Sigmoid colon (tissue), 7 donors: ENCODE measurements around the gene METTL18. TPM values are rescaled to one million over a fixed set of nuclear protein-coding genes. Genes with fewer than 3 reads are reported as not detected.

ENCODE experiments used
- DNase-seq: peaks from one replicate; pipeline ENCODE4 v3.0.0-alpha.2; 2019
- H3K27ac ChIP-seq, 4 donors: fragments of 200-600 bp; sonication (generic); one replicate each; pipeline ENCODE4 v1.5.1; 2016 to 2019; ENCODE audit warnings: mild to moderate bottlenecking in 1 of 4
- H3K27me3 ChIP-seq, 3 donors: fragments of 200-600 bp; sonication (generic); one replicate each; pipeline ENCODE4 v1.5.1; 2019; ENCODE audit warnings: mild to moderate bottlenecking in 1 of 3
- H3K36me3 ChIP-seq, 4 donors: fragments of 200-600 bp; sonication (generic); one replicate each; pipeline ENCODE4 v1.5.1; 2016 to 2019
- H3K4me1 ChIP-seq, 4 donors: fragments of 200-600 bp; sonication (generic); one replicate each; pipeline ENCODE4 v1.5.1; 2017 to 2019
- H3K4me3 ChIP-seq, 4 donors: fragments of 200-600 bp; sonication (generic); one replicate each; pipeline ENCODE4 v1.5.1; 2017 to 2019; ENCODE audit warnings: mild to moderate bottlenecking in 2 of 4, moderate library complexity in 1 of 4
- H3K9me3 ChIP-seq, 4 donors: fragments of 200-600 bp in 3 of 4; sonication (generic) in 3 of 4; one replicate each; pipeline versions ENCODE4 v1.5.1 to v1.6.1; 2013 to 2019
- EP300 ChIP-seq, 4 donors: sonication (generic); formaldehyde crosslinking; IDR thresholded peaks; one replicate each; pipeline ENCODE4 v1.6.1; 2017; ENCODE audit warnings: antibody characterized with exemption in 4 of 4
- POLR2A ChIP-seq, 2 donors: fragments of 450-650 bp; IDR thresholded peaks; one replicate each; pipeline ENCODE4 v1.6.1; 2016; ENCODE audit warnings: antibody characterized with exemption in 2 of 2, mild to moderate bottlenecking in 2 of 2, moderate library complexity in 2 of 2
- POLR2AphosphoS5 ChIP-seq, 4 donors: sonication (generic); formaldehyde crosslinking; IDR thresholded peaks; one replicate each; pipeline ENCODE4 v1.6.1; 2017; ENCODE audit warnings: antibody characterized with exemption in 4 of 4
- WGBS, 2 donors: extraction: QIAGEN DNeasy Blood & Tissue Kit; methylation state at CpG; one replicate each; pipeline ENCODE4 v1.1.7; 2013; 5-methylcytosine and 5-hydroxymethylcytosine counted together
- intact Hi-C: fragments of 100-400 bp; cut with DNase I; formaldehyde crosslinking; loops from one replicate; pipeline ENCODE4 v1.15.1; 2023
- polyA plus RNA-seq, 3 donors: library from polyadenylated mRNA; stranded (reverse); fragments of 200-250 nt; gene quantifications; one replicate each; pipeline ENCODE4 v1.2.3, GENCODE V29; 2013
- total RNA-seq, 4 donors: library from RNA; depleted of rRNA; stranded (reverse); fragments of >200 nt; gene quantifications; one replicate each; pipeline ENCODE4 v1.1.0, GENCODE V29; 2016
- TF ChIP-seq, protein P1 (sequence below), 4 experiments: fragments of 450-650 bp in 3 of 4; fragments of 200-600 bp in 1 of 4; IDR thresholded peaks; one replicate each; pipeline ENCODE4 v1.5.1; 2016 to 2019; ENCODE audit warnings: antibody characterized with exemption in 4 of 4, mild to moderate bottlenecking in 3 of 4, moderate library complexity in 2 of 4
- donor health status: healthy with polysubstance abuse.
- donor health status: Bipolar disorder and iron deficiency.
- donor health status: healthy.

The METTL18 gene
- total RNA-seq (10 to 100 TPM in 2 of 4 donors, 1 to 10 TPM in 2; 4.9 to 14.5 (median 8.9) TPM), polyA plus RNA-seq (10 to 100 TPM in 1 of 3 donors, 1 to 10 TPM in 2; 7.3 to 10.2 (median 9.2) TPM)

DNA sequence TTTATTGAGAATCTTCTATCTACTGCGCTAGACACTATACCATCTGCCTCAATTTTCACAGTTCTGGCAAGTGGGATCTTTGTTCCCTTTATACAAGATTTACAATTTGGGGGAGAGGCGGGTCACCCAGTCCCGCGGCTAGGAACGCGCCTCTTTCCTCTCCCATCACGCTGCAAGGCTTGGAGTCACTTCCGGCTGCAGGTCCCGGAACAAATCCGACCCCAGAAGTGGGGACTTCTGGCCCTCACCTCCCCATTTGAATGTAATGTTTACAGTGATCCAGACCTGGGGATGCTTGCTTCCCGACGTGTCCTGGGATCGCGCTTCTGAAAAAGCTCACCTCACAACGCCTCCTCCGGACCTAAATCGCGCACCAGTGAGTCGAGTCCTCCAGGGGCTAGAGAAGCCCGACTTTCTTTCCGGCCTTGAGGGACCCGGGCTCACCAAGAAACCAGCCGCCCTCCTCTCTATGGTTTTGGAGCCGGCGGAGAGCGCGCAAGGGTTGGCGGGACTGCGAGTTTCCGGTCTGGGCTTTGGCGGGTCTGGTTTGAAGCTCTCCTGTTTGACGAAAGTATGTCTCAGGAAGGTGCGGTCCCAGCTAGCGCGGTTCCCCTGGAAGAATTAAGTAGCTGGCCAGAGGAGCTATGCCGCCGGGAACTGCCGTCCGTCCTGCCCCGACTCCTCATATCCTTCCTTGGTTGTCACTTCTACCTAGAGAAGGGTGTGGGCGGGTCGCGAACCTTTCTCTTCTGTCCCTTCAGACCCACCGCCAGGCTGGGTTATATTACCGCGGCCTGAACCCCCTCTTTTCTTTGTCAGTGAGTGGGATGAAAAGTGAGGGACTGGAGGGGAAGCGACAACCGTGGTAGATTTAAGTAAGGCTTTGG lies at the start of gene METTL18:
Gene METTL18 (minus strand): TSS at position 378 of the 887 bp plus-strand sequence. CDS start 1,212 bp downstream, outside the sequence.
- H3K4me3 ChIP-seq: peak within 1 kb of the TSS; percentile 61 to 72 (median 67)
- H3K27ac ChIP-seq: peak within 1 kb of the TSS; percentile 83 to 87 (median 86)
- peak; percentile 94 for DNase-seq
- no peaks in the 10 kb centered on the region for H3K9me3 ChIP-seq
- no peaks in the 10 kb centered on the region for H3K27me3 ChIP-seq
- H3K36me3 ChIP-seq: peaks cover 0 to 7% (median 0%) of the 10 kb centered on the region in 4 donors
- peak in 1 of 4 donors; percentile 13 for TF ChIP-seq EP300 (IDR thresholded peaks at IDR 0.05)
- TF ChIP-seq POLR2AphosphoS5 (IDR thresholded peaks at IDR 0.05): peak; percentile 39 to 81 (median 60)
- TF ChIP-seq, protein P1, sequence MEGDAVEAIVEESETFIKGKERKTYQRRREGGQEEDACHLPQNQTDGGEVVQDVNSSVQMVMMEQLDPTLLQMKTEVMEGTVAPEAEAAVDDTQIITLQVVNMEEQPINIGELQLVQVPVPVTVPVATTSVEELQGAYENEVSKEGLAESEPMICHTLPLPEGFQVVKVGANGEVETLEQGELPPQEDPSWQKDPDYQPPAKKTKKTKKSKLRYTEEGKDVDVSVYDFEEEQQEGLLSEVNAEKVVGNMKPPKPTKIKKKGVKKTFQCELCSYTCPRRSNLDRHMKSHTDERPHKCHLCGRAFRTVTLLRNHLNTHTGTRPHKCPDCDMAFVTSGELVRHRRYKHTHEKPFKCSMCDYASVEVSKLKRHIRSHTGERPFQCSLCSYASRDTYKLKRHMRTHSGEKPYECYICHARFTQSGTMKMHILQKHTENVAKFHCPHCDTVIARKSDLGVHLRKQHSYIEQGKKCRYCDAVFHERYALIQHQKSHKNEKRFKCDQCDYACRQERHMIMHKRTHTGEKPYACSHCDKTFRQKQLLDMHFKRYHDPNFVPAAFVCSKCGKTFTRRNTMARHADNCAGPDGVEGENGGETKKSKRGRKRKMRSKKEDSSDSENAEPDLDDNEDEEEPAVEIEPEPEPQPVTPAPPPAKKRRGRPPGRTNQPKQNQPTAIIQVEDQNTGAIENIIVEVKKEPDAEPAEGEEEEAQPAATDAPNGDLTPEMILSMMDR (IDR thresholded peaks at IDR 0.05): no peak
- WGBS, 2 donors: 0% methylated on average over 48 of the region's 48 CpGs
- H3K4me1 ChIP-seq: peaks cover 0 to 17% (median 11%) of the 10 kb centered on the region in 4 donors
- intact Hi-C loops: loop anchor here (5.0 kb wide), 2 partner anchors 98 to 307 kb away; partner anchors contain the start of genes SCYL3 and SLC19A2

DNA sequence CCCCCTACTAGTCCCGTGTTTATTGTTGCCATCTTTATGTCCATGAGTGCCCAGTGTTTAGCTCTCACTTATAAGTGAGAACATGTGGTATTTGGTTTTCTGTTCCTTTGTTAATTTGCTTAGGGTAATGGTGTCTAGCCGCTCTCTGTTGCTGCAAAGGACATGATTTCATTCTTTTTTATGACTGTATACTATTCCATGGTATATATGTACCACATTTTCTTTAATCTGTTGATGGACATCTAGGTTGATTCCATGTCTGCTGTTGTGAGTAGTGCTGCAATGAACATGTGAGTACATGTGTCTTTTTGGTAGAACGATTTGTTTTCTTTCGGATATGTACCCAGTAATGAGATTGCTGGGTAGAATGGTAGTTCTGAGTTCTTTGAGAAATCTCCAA lies 44.2 kb upstream of the METTL18 start:
- WGBS, 2 donors: 98% methylated on average over 4 of the region's 4 CpGs
- H3K9me3 ChIP-seq: no peaks in the 10 kb centered on the region
- no peak overlapping the region for H3K27ac ChIP-seq
- H3K4me3 ChIP-seq: no peak overlapping the region
- no peaks in the 10 kb centered on the region for H3K4me1 ChIP-seq
- intact Hi-C loops: no loop called here
- H3K36me3 ChIP-seq: peaks cover 0 to 10% (median 0%) of the 10 kb centered on the region in 4 donors
- H3K27me3 ChIP-seq: no peaks in the 10 kb centered on the region
- no peak for DNase-seq
- TF ChIP-seq POLR2A (IDR thresholded peaks at IDR 0.05) (no peak), EP300 (IDR thresholded peaks at IDR 0.05) (no peak), POLR2AphosphoS5 (IDR thresholded peaks at IDR 0.05) (no peak)
- TF ChIP-seq, protein P1 (IDR thresholded peaks at IDR 0.05): no peak

GRCh38 chr1:169836198-169836597 lies 41.5 kb upstream of the METTL18 start:
- H3K27me3 ChIP-seq: no peaks in the 10 kb centered on the region
- H3K27ac ChIP-seq: no peak overlapping the region
- peaks cover 0 to 26% (median 0%) of the 10 kb centered on the region in 4 donors for H3K36me3 ChIP-seq
- H3K9me3 ChIP-seq: no peaks in the 10 kb centered on the region
- no peak for DNase-seq
- TF ChIP-seq, protein P1 (IDR thresholded peaks at IDR 0.05): no peak
- TF ChIP-seq POLR2AphosphoS5 (IDR thresholded peaks at IDR 0.05) (no peak), EP300 (IDR thresholded peaks at IDR 0.05) (no peak), POLR2A (IDR thresholded peaks at IDR 0.05) (no peak)
- no peak overlapping the region for H3K4me3 ChIP-seq
- WGBS, 2 donors: 92 to 96% methylated on average over 1 of the region's 1 CpG
- H3K4me1 ChIP-seq: no peaks in the 10 kb centered on the region
- intact Hi-C loops: no loop called here

- no peak overlapping the region for H3K4me3 ChIP-seq
- no peak overlapping the region for H3K27ac ChIP-seq
- 80 to 88% methylated on average over 1 of the region's 1 CpG for WGBS, 2 donors
- H3K36me3 ChIP-seq: peaks cover 0 to 31% (median 0%) of the 10 kb centered on the region in 4 donors
- no peaks in the 10 kb centered on the region for H3K4me1 ChIP-seq
- DNase-seq: no peak
- no peak for TF ChIP-seq POLR2A (IDR thresholded peaks at IDR 0.05)
- no peaks in the 10 kb centered on the region for H3K9me3 ChIP-seq
- H3K27me3 ChIP-seq: no peaks in the 10 kb centered on the region
- intact Hi-C loops: no loop called here
Measured at GRCh38 chr1:169835647-169836046, 40.9 kb upstream of the METTL18 start.

DNA sequence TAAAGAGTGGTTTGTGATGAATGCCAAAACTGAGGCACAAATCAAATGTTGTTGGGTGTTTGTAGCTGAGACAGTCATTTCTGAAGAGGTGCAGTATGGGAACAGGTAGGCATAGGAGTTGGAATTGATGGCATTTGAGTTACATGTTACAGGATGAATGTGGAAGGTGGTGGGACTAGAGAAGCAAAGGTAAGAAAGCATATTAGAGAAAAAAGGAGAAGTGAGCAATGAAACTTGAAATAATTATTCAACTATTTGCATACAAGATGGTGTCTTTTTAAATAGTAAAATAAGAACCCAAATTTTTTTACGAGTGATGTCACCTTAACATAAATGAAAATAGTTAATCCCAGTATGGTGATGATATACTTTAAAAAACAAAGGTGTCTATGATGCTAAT lies 40.2 kb upstream of the METTL18 start:
- no peak for TF ChIP-seq EP300 (IDR thresholded peaks at IDR 0.05)
- TF ChIP-seq POLR2AphosphoS5 (IDR thresholded peaks at IDR 0.05): no peak
- TF ChIP-seq POLR2A (IDR thresholded peaks at IDR 0.05): no peak
- TF ChIP-seq, protein P1 (IDR thresholded peaks at IDR 0.05): no peak
- H3K4me3 ChIP-seq: no peak overlapping the region
- H3K36me3 ChIP-seq: peaks cover 0 to 39% (median 2%) of the 10 kb centered on the region in 4 donors
- no peaks in the 10 kb centered on the region for H3K27me3 ChIP-seq
- no peaks in the 10 kb centered on the region for H3K9me3 ChIP-seq
- no peak for DNase-seq
- no peaks in the 10 kb centered on the region for H3K4me1 ChIP-seq
- intact Hi-C loops: no loop called here
- no peak overlapping the region for H3K27ac ChIP-seq
- 94 to 95% methylated on average over 1 of the region's 1 CpG for WGBS, 2 donors
